ENCODE data around the gene FGF2.
"Not testable (repeated sequence)": the region's sequence is repeated elsewhere in the genome, so short reads cannot be mapped to it uniquely, and the experiment has no call there.

Gene FGF2

GRCh38 chr4:122921971-122922876 is 95.6 kb downstream of the FGF2 start, which contains the start of gene NUDT6:
TSS of gene NUDT6 (minus strand) at chr4:122922597. CDS start at chr4:122922572, 25 bp downstream.
- no peak for DNase-seq (ENCODE audit: low read depth, low spot score)
- TF ChIP-seq CTCF (IDR thresholded peaks at IDR 0.05; ENCODE audit: insufficient read depth, low read length, missing control alignments), result no peak
- ChIA-PET POLR2A (interaction anchor here (0.7 to 0.8 kb wide), 2 partner anchors 77 to 190 kb away, joined by 4 read pairs; partner anchors contain the start of gene BBS12), CTCF (interaction anchor here (0.8 to 5.8 kb wide), 11 partner anchors 8 to 320 kb away, joined by 3 to 38 read pairs (median 4); no protein-coding TSS in a partner anchor)
- peak within 1 kb of the TSS; percentile 79 for H3K4me3 ChIP-seq (ENCODE audit: low read depth, low read length)

- POLR2A ChIA-PET, result no interaction called here
- DNase-seq (ENCODE audit: low read depth, low spot score), result no peak
- TF ChIP-seq CTCF (IDR thresholded peaks at IDR 0.05; ENCODE audit: insufficient read depth, low read length, missing control alignments), result no peak
- CTCF ChIA-PET, result interaction anchor here (1.2 to 5.8 kb wide), 6 partner anchors 8 to 321 kb away, joined by 3 to 38 read pairs (median 8); no protein-coding TSS in a partner anchor
- peak overlapping the region; percentile 79 for H3K4me3 ChIP-seq (ENCODE audit: low read depth, low read length)
These were observed 96.4 kb downstream of the FGF2 start for GRCh38 chr4:122922877-122923511.

- no peak overlapping the region for H3K4me3 ChIP-seq (ENCODE audit: low read depth, low read length)
- ChIA-PET CTCF (interaction anchor here (1.2 to 5.1 kb wide), 11 partner anchors 9 to 351 kb away, joined by 3 to 72 read pairs (median 10); partner anchors contain the start of gene BBS12), POLR2A (no interaction called here)
- no peak for TF ChIP-seq CTCF (IDR thresholded peaks at IDR 0.05; ENCODE audit: insufficient read depth, low read length, missing control alignments)
- DNase-seq (ENCODE audit: low read depth, low spot score), result no peak
These were observed 102.3 kb downstream of the FGF2 start for GRCh38 chr4:122928930-122929329.

- ChIA-PET CTCF (interaction anchor here (0.7 to 5.1 kb wide), 41 partner anchors 8 to 1331 kb away, joined by 3 to 72 read pairs (median 4); partner anchors contain the start of genes BBS12 and NUDT6), POLR2A (no interaction called here)
- TF ChIP-seq CTCF (IDR thresholded peaks at IDR 0.05; ENCODE audit: insufficient read depth, low read length, missing control alignments), result no peak
- no peak for DNase-seq (ENCODE audit: low read depth, low spot score)
- no peak overlapping the region for H3K4me3 ChIP-seq (ENCODE audit: low read depth, low read length)
These were observed 104.2 kb downstream of the FGF2 start for GRCh38 chr4:122930862-122931261.

GRCh38 chr4:122932763-122933162 is 106.1 kb downstream of the FGF2 start:
- H3K4me3 ChIP-seq (ENCODE audit: low read depth, low read length), result no peak overlapping the region
- POLR2A ChIA-PET, result no interaction called here
- TF ChIP-seq CTCF (IDR thresholded peaks at IDR 0.05; ENCODE audit: insufficient read depth, low read length, missing control alignments), result no peak
- CTCF ChIA-PET, result interaction anchor here (0.6 to 5.1 kb wide), 6 partner anchors 174 to 354 kb away, joined by 3 to 72 read pairs (median 9); partner anchors contain the start of gene BBS12
- DNase-seq (ENCODE audit: low read depth, low spot score), result no peak

GRCh38 chr4:122945136-122945535 is 118.5 kb downstream of the FGF2 start:
- POLR2A ChIA-PET; H3K4me3 ChIP-seq (ENCODE audit: low read depth, low read length); DNase-seq (ENCODE audit: low read depth, low spot score); CTCF ChIA-PET: not testable (repeated sequence)

All from AG04449 (cell line).